ENCODE results near the gene IYD.

DNA sequence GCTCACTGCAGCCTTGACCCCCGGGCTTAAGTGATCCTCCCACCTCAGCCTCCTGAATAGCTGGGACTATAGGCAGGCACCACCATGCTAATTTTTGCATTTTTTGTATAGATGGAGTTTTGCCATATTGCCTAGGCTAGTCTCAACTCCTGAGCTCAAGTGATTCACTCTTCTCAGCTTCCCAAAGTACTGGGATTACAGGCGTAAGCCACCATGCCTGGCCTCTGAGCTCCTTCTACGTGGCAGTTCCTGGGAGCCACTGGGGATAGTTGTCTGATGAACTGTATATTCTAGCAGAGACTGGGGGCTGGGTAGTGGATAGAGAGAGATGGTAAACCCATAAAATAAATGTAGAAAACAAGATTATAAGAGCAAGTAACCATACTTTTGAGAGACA, 26.1 kb downstream of the IYD start:
- TF ChIP-seq, protein P1, sequence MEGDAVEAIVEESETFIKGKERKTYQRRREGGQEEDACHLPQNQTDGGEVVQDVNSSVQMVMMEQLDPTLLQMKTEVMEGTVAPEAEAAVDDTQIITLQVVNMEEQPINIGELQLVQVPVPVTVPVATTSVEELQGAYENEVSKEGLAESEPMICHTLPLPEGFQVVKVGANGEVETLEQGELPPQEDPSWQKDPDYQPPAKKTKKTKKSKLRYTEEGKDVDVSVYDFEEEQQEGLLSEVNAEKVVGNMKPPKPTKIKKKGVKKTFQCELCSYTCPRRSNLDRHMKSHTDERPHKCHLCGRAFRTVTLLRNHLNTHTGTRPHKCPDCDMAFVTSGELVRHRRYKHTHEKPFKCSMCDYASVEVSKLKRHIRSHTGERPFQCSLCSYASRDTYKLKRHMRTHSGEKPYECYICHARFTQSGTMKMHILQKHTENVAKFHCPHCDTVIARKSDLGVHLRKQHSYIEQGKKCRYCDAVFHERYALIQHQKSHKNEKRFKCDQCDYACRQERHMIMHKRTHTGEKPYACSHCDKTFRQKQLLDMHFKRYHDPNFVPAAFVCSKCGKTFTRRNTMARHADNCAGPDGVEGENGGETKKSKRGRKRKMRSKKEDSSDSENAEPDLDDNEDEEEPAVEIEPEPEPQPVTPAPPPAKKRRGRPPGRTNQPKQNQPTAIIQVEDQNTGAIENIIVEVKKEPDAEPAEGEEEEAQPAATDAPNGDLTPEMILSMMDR (IDR thresholded peaks at IDR 0.05; ENCODE audit: low read depth, low read length): no peak
- TF ChIP-seq EZH2phosphoT487 (IDR thresholded peaks at IDR 0.05; ENCODE audit: low read depth): no peak

Measured in OCI-LY3 (cell line).